Effector memory CD4-positive, alpha-beta T cell (primary cell): Measurements from ENCODE around the gene MYO15B.

ENCODE experiments used
- DNase-seq, 3 donors: peaks; one replicate each; pipeline ENCODE4 v3.0.0-alpha.2; 2020
- H3K27ac ChIP-seq: 2 replicates; pipeline ENCODE4 v1.7.0; 2013; ENCODE audit warnings: mild to moderate bottlenecking, low read length, moderate library complexity; ENCODE audit not compliant: insufficient read depth, poor library complexity, severe bottlenecking
- H3K27me3 ChIP-seq: replicated peaks from 2 replicates; pipeline ENCODE4 v1.7.0; 2013; ENCODE audit warnings: mild to moderate bottlenecking, low read length; ENCODE audit not compliant: insufficient read depth, control insufficient read depth, poor library complexity, severe bottlenecking
- H3K36me3 ChIP-seq: 2 replicates; pipeline ENCODE4 v1.7.0; 2013; ENCODE audit warnings: mild to moderate bottlenecking, low read length, moderate library complexity; ENCODE audit not compliant: control insufficient read depth, insufficient read depth
- H3K4me1 ChIP-seq: 2 replicates; pipeline ENCODE4 v1.7.0; 2013; ENCODE audit warnings: low read length, mild to moderate bottlenecking; ENCODE audit not compliant: control insufficient read depth, insufficient read depth, poor library complexity, severe bottlenecking
- H3K4me3 ChIP-seq: 2 replicates; pipeline ENCODE4 v1.7.0; 2013; ENCODE audit warnings: low read length, low read depth, mild to moderate bottlenecking; ENCODE audit not compliant: insufficient read depth, poor library complexity, severe bottlenecking
- H3K9me3 ChIP-seq: 2 replicates; pipeline ENCODE4 v1.7.0; 2013; ENCODE audit warnings: mild to moderate bottlenecking, low read length, moderate library complexity; ENCODE audit not compliant: control insufficient read depth

Gene MYO15B

GRCh38 chr17:75623386-75623785 is 35.8 kb downstream of the MYO15B start:
- Histone ChIP-seq H3K4me1 (no peaks in the 10 kb centered on the region), H3K27me3 (no peaks in the 10 kb centered on the region), H3K4me3 (no peak overlapping the region), H3K27ac (no peak overlapping the region), H3K9me3 (no peaks in the 10 kb centered on the region), H3K36me3 (no peaks in the 10 kb centered on the region)
- no peak for DNase-seq

- no peaks in the 10 kb centered on the region for H3K27me3 ChIP-seq
- H3K36me3 ChIP-seq = no peaks in the 10 kb centered on the region
- DNase-seq = no peak
- H3K9me3 ChIP-seq = no peaks in the 10 kb centered on the region
- no peak overlapping the region for H3K4me3 ChIP-seq
- no peak overlapping the region for H3K27ac ChIP-seq
- no peaks in the 10 kb centered on the region for H3K4me1 ChIP-seq
Observed at GRCh38 chr17:75624021-75624420, 36.4 kb downstream of the MYO15B start.

- Histone ChIP-seq H3K36me3 (no peaks in the 10 kb centered on the region), H3K4me1 (no peaks in the 10 kb centered on the region)
- no peak for DNase-seq
Observed at GRCh38 chr17:75624714-75625345, 37.2 kb downstream of the MYO15B start.

GRCh38 chr17:75625813-75626486 is 38.4 kb downstream of the MYO15B start:
- H3K4me3 ChIP-seq = no peak overlapping the region
- H3K4me1 ChIP-seq = no peaks in the 10 kb centered on the region
- DNase-seq = no peak

More at GRCh38 chr17:75624714-75625345, 37.2 kb downstream of the MYO15B start:
- Histone ChIP-seq H3K27ac (no peak overlapping the region), H3K27me3 (no peaks in the 10 kb centered on the region), H3K9me3 (no peaks in the 10 kb centered on the region), H3K4me3 (no peak overlapping the region)

GRCh38 chr17:75626496-75627038 is 39.0 kb downstream of the MYO15B start:
- Histone ChIP-seq H3K36me3 (no peaks in the 10 kb centered on the region), H3K27ac (no peak overlapping the region)

More at GRCh38 chr17:75625813-75626486, 38.4 kb downstream of the MYO15B start:
- no peaks in the 10 kb centered on the region for H3K9me3 ChIP-seq
- H3K27me3 ChIP-seq = no peaks in the 10 kb centered on the region
- H3K27ac ChIP-seq = no peak overlapping the region
- no peaks in the 10 kb centered on the region for H3K36me3 ChIP-seq

GRCh38 chr17:75627094-75627493 is 39.5 kb downstream of the MYO15B start:
- Histone ChIP-seq H3K36me3 (no peaks in the 10 kb centered on the region), H3K9me3 (no peaks in the 10 kb centered on the region), H3K4me3 (no peak overlapping the region), H3K4me1 (no peaks in the 10 kb centered on the region), H3K27ac (no peak overlapping the region), H3K27me3 (no peaks in the 10 kb centered on the region)
- no peak for DNase-seq

More at GRCh38 chr17:75626496-75627038, 39.0 kb downstream of the MYO15B start:
- Histone ChIP-seq H3K4me3 (no peak overlapping the region), H3K4me1 (no peaks in the 10 kb centered on the region), H3K9me3 (no peaks in the 10 kb centered on the region), H3K27me3 (no peaks in the 10 kb centered on the region)
- DNase-seq = no peak

- Histone ChIP-seq H3K36me3 (no peaks in the 10 kb centered on the region), H3K4me1 (peaks cover 6% of the 10 kb centered on the region), H3K27me3 (no peaks in the 10 kb centered on the region), H3K27ac (no peak overlapping the region), H3K9me3 (no peaks in the 10 kb centered on the region), H3K4me3 (no peak overlapping the region)
- no peak for DNase-seq
Observed at GRCh38 chr17:75628425-75628824, 40.8 kb downstream of the MYO15B start.

- Histone ChIP-seq H3K4me3 (no peak overlapping the region), H3K36me3 (no peaks in the 10 kb centered on the region), H3K9me3 (no peaks in the 10 kb centered on the region), H3K27ac (no peak overlapping the region), H3K4me1 (peaks cover 6% of the 10 kb centered on the region), H3K27me3 (no peaks in the 10 kb centered on the region)
- no peak for DNase-seq
Observed at GRCh38 chr17:75629157-75629556, 41.6 kb downstream of the MYO15B start.

GRCh38 chr17:75630071-75630917 is 42.7 kb downstream of the MYO15B start:
- DNase-seq = no peak
- H3K9me3 ChIP-seq = no peaks in the 10 kb centered on the region
- no peak overlapping the region for H3K4me3 ChIP-seq
- H3K27ac ChIP-seq = no peak overlapping the region
- no peaks in the 10 kb centered on the region for H3K36me3 ChIP-seq
- H3K4me1 ChIP-seq = peaks cover 6% of the 10 kb centered on the region
- no peaks in the 10 kb centered on the region for H3K27me3 ChIP-seq
